ENCODE results near the gene TNFRSF1B. TPM values are rescaled to one million over a fixed set of nuclear protein-coding genes. Genes with fewer than 3 reads are reported as not detected.
A peak's percentile ranks its signal among the peaks of the same experiment; 100 is the strongest.

The TNFRSF1B gene
- total RNA-seq, 4 donors from 2014 or later: 27.4 to 62.1 (median 43.5) TPM

DNA sequence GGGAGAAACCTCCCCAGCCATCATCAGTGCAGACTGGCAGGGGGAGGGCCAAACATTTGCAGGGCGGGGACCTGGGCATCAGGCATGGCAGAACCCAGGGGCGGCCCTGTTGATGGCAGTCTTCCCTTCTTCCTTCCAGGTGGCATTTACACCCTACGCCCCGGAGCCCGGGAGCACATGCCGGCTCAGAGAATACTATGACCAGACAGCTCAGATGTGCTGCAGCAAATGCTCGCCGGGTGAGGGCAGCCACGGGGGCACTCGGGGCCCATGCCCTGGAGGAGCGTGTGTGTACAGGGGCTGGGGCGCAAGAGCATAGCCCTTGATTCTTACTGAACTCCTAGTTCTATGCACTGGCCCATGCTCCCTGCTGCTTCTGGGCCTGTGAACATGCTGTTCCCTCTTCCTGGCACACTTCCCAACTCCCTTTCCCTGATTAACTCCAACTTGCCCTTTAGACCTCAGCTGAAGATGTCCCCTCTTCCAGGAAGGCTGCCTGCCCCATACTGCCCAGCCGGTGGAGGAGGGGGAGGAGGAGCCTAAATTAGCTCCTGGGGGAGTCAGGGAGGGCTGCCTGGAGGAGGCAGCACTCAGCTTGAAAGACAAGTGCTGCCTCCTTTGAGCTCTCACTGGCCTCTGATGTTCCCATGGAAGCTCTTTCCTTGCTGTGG, 22.0 kb downstream of the TNFRSF1B start:
- WGBS, 2 donors: 64 to 68% methylated on average over 10 to 12 of the region's 13 CpGs
- no peak for TF ChIP-seq POLR2A (IDR thresholded peaks at IDR 0.05)
- TF ChIP-seq, protein P1, sequence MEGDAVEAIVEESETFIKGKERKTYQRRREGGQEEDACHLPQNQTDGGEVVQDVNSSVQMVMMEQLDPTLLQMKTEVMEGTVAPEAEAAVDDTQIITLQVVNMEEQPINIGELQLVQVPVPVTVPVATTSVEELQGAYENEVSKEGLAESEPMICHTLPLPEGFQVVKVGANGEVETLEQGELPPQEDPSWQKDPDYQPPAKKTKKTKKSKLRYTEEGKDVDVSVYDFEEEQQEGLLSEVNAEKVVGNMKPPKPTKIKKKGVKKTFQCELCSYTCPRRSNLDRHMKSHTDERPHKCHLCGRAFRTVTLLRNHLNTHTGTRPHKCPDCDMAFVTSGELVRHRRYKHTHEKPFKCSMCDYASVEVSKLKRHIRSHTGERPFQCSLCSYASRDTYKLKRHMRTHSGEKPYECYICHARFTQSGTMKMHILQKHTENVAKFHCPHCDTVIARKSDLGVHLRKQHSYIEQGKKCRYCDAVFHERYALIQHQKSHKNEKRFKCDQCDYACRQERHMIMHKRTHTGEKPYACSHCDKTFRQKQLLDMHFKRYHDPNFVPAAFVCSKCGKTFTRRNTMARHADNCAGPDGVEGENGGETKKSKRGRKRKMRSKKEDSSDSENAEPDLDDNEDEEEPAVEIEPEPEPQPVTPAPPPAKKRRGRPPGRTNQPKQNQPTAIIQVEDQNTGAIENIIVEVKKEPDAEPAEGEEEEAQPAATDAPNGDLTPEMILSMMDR (IDR thresholded peaks at IDR 0.05): no peak
- TF ChIP-seq EP300 (IDR thresholded peaks at IDR 0.05): no peak
- Histone ChIP-seq H3K4me3 (no peak overlapping the region), H3K4me1 (peaks cover 0 to 66% (median 48%) of the 10 kb centered on the region in 4 donors), H3K36me3 (peaks cover 0 to 33% (median 14%) of the 10 kb centered on the region in 3 donors), H3K27me3 (no peaks in the 10 kb centered on the region), H3K9me3 (no peaks in the 10 kb centered on the region), H3K27ac (peak overlapping the region; percentile 15 to 97 (median 87))
- DNase-seq (ENCODE audit: low spot score in 2 of 2): no peak

DNA sequence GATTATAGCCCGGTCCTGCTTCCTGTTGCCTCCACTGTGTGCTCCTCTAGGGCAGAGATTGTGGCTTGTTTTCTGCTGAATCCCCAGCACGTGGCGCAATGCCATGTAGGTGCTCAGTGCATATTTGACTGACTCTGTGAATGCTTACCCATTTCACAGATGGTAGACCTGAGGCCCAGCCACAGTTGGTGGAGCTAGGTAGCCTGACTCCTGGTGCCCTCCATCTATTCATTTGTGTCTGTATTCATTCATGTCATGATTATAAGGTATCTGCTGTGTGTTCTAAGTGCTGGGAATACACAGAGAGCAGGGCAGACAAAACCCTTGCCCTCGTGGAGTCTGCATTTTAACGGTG, 22.5 kb downstream of the TNFRSF1B start:
- Histone ChIP-seq H3K36me3 (peaks cover 0 to 39% (median 14%) of the 10 kb centered on the region in 3 donors), H3K9me3 (no peaks in the 10 kb centered on the region), H3K27me3 (no peaks in the 10 kb centered on the region), H3K4me1 (peaks cover 0 to 62% (median 47%) of the 10 kb centered on the region in 4 donors), H3K27ac (no peak overlapping the region), H3K4me3 (no peak overlapping the region)
- 77 to 80% methylated on average over 5 of the region's 5 CpGs for WGBS, 2 donors
- TF ChIP-seq EP300 (IDR thresholded peaks at IDR 0.05) (no peak), POLR2A (IDR thresholded peaks at IDR 0.05) (no peak)
- TF ChIP-seq, protein P1 (IDR thresholded peaks at IDR 0.05): no peak
- no peak for DNase-seq (ENCODE audit: low spot score in 2 of 2)

DNA sequence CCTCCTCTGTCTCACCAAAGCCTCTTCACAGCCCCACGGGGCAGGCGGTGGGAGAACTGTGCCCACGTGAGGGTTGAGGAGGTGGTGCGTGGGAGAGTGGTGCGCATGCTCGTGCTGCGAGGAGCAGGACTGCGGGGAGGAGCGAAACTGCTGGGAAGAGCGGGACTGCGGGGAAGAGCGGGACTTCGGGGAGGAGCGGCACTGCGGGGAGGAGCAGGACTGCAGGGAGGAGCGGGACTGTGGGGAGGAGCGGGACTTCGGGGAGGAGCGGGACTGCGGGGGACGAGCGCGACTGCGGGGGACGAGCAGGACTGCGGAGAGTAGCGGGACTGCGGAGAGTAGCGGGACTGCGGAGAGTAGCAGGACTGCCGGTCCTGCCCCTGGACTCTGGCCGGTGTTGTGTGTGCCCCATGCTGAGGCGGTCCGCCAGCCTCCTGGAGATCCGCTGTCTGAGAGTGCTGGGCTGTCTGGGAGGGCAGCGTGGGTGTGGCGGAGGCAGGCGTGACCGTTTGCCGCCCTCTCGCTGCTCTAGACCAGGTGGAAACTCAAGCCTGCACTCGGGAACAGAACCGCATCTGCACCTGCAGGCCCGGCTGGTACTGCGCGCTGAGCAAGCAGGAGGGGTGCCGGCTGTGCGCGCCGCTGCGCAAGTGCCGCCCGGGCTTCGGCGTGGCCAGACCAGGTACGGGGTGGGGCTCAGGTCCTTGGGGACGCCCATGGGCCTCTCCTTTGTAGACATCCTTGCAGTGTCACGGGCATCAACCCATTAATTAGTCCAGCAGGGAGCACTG, 24.6 kb downstream of the TNFRSF1B start:
- WGBS, 2 donors: 87 to 89% methylated on average over 53 to 58 of the region's 58 CpGs
- Histone ChIP-seq H3K27me3 (no peaks in the 10 kb centered on the region), H3K9me3 (no peaks in the 10 kb centered on the region), H3K27ac (peak overlapping the region in 1 of 4 donors; percentile 8), H3K4me1 (peaks cover 0 to 41% (median 27%) of the 10 kb centered on the region in 4 donors), H3K36me3 (peaks cover 0 to 51% (median 14%) of the 10 kb centered on the region in 3 donors), H3K4me3 (no peak overlapping the region)
- no peak for TF ChIP-seq POLR2A (IDR thresholded peaks at IDR 0.05)
- TF ChIP-seq, protein P1 (IDR thresholded peaks at IDR 0.05): no peak
- no peak for TF ChIP-seq EP300 (IDR thresholded peaks at IDR 0.05)
- DNase-seq (ENCODE audit: low spot score in 2 of 2): no peak

DNA sequence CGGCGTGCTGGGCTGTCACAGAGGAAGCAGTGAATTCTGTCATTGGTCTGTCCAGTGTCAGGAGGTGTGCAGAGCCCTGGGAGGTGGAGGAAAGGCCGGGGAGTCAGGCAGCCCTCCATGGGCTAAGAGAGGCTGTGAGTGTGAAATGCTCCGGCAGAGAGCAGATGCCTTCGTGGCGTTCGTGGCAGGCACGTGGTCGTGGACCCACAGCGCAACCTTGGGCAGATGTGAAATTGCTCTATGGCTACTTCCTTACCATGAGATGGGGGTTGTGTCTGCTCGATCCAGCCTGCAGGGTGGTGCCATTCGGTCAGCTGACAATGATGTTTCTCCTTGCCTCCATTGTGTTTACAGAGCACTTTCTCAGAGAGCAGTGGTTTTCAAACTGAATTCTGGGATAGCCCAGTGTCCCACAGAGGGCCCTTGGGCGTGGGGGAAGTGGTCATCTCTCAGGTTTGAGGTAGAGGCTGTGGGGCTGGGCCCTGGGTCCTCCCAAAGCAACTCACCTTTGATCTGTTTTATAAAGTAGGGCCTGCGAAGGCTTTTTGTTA, 27.9 kb downstream of the TNFRSF1B start:
- H3K4me3 ChIP-seq: no peak overlapping the region
- peaks cover 0 to 19% (median 0%) of the 10 kb centered on the region in 4 donors for H3K4me1 ChIP-seq
- H3K36me3 ChIP-seq: peaks cover 0 to 60% (median 14%) of the 10 kb centered on the region in 3 donors
- WGBS, 2 donors: 84 to 89% methylated on average over 12 of the region's 14 CpGs
- H3K27ac ChIP-seq: no peak overlapping the region
- no peaks in the 10 kb centered on the region for H3K9me3 ChIP-seq
- H3K27me3 ChIP-seq: no peaks in the 10 kb centered on the region
- peak in 1 of 2 donors; percentile 10 for TF ChIP-seq EP300 (IDR thresholded peaks at IDR 0.05)
- TF ChIP-seq, protein P1 (IDR thresholded peaks at IDR 0.05): no peak
- no peak for DNase-seq (ENCODE audit: low spot score in 2 of 2)

DNA sequence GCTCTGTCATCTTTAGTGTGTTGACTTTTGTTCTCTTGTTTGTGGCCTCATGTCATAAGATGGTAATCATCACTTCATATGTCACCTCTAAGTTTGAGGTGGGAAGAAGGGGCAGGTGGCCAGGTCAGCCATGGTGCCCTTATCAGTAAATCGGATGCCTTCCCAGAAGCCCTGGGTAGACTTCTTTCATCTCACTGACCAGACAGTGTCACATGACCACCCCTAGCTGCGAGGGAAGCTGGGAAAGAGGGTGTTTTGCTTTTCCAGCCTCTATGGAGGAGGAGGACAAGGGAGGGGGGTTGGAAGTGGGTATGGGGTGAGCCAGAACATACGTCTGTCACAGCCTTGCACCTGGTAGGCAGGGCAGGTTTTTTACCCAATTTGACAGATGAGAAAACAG, 28.6 kb downstream of the TNFRSF1B start:
- peaks cover 0 to 67% (median 14%) of the 10 kb centered on the region in 3 donors for H3K36me3 ChIP-seq
- 58 to 73% methylated on average over 3 of the region's 3 CpGs for WGBS, 2 donors
- DNase-seq (ENCODE audit: low spot score in 2 of 2): no peak
- no peaks in the 10 kb centered on the region for H3K27me3 ChIP-seq
- no peak overlapping the region for H3K4me3 ChIP-seq
- H3K9me3 ChIP-seq: no peaks in the 10 kb centered on the region
- no peak for TF ChIP-seq POLR2A (IDR thresholded peaks at IDR 0.05)
- TF ChIP-seq, protein P1 (IDR thresholded peaks at IDR 0.05): no peak
- no peak for TF ChIP-seq EP300 (IDR thresholded peaks at IDR 0.05)
- peaks cover 0 to 18% (median 0%) of the 10 kb centered on the region in 4 donors for H3K4me1 ChIP-seq
- H3K27ac ChIP-seq: no peak overlapping the region

Measured in tibial nerve (tissue), 4 donors.